CD14-positive monocyte (primary cell): ENCODE results near the gene ETV2. TPM values are rescaled to one million over a fixed set of nuclear protein-coding genes. Genes with fewer than 3 reads are reported as not detected.

Experiments used
- DNase-seq, 3 donors: peaks; one replicate each; pipeline ENCODE4 v3.0.0-alpha.2; 2011 to 2022
- H2AFZ ChIP-seq: 2 replicates; pipeline ENCODE4 v1.6.0; 2012; ENCODE audit warnings: mild to moderate bottlenecking, low read depth, low read length, inconsistent platforms; ENCODE audit not compliant: insufficient read depth, poor library complexity, severe bottlenecking
- H3K27ac ChIP-seq, 2 donors: 1 replicate in 1 of 2; 2 replicates in 1 of 2; pipeline ENCODE4 v1.5.1; 2012 to 2013; ENCODE audit warnings: low read length in 2 of 2, control low read depth in 1 of 2, inconsistent platforms in 1 of 2, low read depth in 1 of 2, mild to moderate bottlenecking in 1 of 2
- H3K27me3 ChIP-seq, 2 donors: one replicate each; pipeline versions ENCODE4 v1.6.0 to v1.6.1; 2011 to 2013; ENCODE audit warnings: low read length in 2 of 2; ENCODE audit not compliant: control insufficient read depth in 2 of 2, insufficient read depth in 2 of 2
- H3K36me3 ChIP-seq, 2 donors: replicated peaks in 1 of 2; 1 replicate in 1 of 2; 2 replicates in 1 of 2; pipeline versions ENCODE4 v1.5.1 to v1.6.1; 2012 to 2013; ENCODE audit warnings: low read length in 2 of 2, control low read depth in 1 of 2, inconsistent platforms in 1 of 2, mild to moderate bottlenecking in 1 of 2; ENCODE audit not compliant: insufficient read depth in 2 of 2, control insufficient read depth in 1 of 2
- H3K4me1 ChIP-seq, 2 donors: 1 replicate in 1 of 2; 2 replicates in 1 of 2; pipeline versions ENCODE4 v1.5.1 to v1.6.1; 2012 to 2013; ENCODE audit warnings: low read length in 2 of 2, control low read depth in 1 of 2, inconsistent platforms in 1 of 2, mild to moderate bottlenecking in 1 of 2, moderate library complexity in 1 of 2; ENCODE audit not compliant: insufficient read depth in 2 of 2, control insufficient read depth in 1 of 2
- H3K4me2 ChIP-seq: replicated peaks from 2 replicates; pipeline ENCODE3; 2012; ENCODE audit warnings: low read length, moderate library complexity, mild to moderate bottlenecking; ENCODE audit not compliant: poor library complexity, severe bottlenecking; ENCODE audit errors: extremely low read depth
- H3K4me3 ChIP-seq, 3 experiments: fragments of 200-600 bp in 1 of 3; sonication (generic) in 1 of 3; replicated peaks in 1 of 3; 1 replicate in 2 of 3; 2 replicates in 1 of 3; pipeline ENCODE4 v1.5.1; 2011 to 2013; ENCODE audit warnings: low read length in 3 of 3, mild to moderate bottlenecking in 3 of 3, control low read depth in 2 of 3, low read depth in 2 of 3, inconsistent platforms in 1 of 3, moderate library complexity in 1 of 3
- H3K79me2 ChIP-seq: 2 replicates; pipeline ENCODE4 v1.6.0; 2012; ENCODE audit warnings: mild to moderate bottlenecking, control low read depth, inconsistent platforms, low read length, moderate library complexity; ENCODE audit not compliant: insufficient read depth
- H3K9ac ChIP-seq: 2 replicates; pipeline ENCODE4 v1.6.0; 2017; ENCODE audit warnings: low read length, mild to moderate bottlenecking; ENCODE audit not compliant: insufficient read depth, poor library complexity, severe bottlenecking
- H3K9me3 ChIP-seq, 2 donors: replicated peaks in 1 of 2; 1 replicate in 1 of 2; 2 replicates in 1 of 2; pipeline versions ENCODE4 v1.5.1 to v1.6.1; 2012 to 2013; ENCODE audit warnings: low read length in 2 of 2, control low read depth in 1 of 2; ENCODE audit not compliant: control insufficient read depth in 1 of 2, insufficient read depth in 1 of 2
- H4K20me1 ChIP-seq: 2 replicates; pipeline ENCODE4 v1.6.0; 2012; ENCODE audit warnings: mild to moderate bottlenecking, low read length, control low read depth, moderate library complexity; ENCODE audit not compliant: insufficient read depth
- H3K27ac Mint-ChIP-seq, 7 donors: one replicate each; pipeline ENCODE4 v1.8.0; 2020; ENCODE audit warnings: mild to moderate bottlenecking in 7 of 7, mixed read lengths in 7 of 7, moderate library complexity in 6 of 7, inconsistent platforms in 2 of 7
- H3K27me3 Mint-ChIP-seq, 3 donors: one replicate each; pipeline ENCODE4 v1.8.0; 2021 to 2022; ENCODE audit warnings: low read depth in 3 of 3, mild to moderate bottlenecking in 3 of 3, mixed read lengths in 3 of 3, moderate library complexity in 3 of 3, inconsistent platforms in 1 of 3
- H3K36me3 Mint-ChIP-seq, 2 donors: one replicate each; pipeline ENCODE4 v1.8.0; 2020; ENCODE audit warnings: mixed read lengths in 2 of 2, inconsistent platforms in 1 of 2, mild to moderate bottlenecking in 1 of 2
- H3K4me1 Mint-ChIP-seq: one replicate; pipeline ENCODE4 v1.8.0; 2020; ENCODE audit warnings: mild to moderate bottlenecking, mixed read lengths
- H3K4me3 Mint-ChIP-seq, 2 donors: one replicate each; pipeline ENCODE4 v1.8.0; 2020; ENCODE audit warnings: mild to moderate bottlenecking in 2 of 2, mixed read lengths in 2 of 2, moderate library complexity in 1 of 2
- H3K9me3 Mint-ChIP-seq, 7 donors: one replicate each; pipeline ENCODE4 v1.8.0; 2020 to 2022; ENCODE audit warnings: mixed read lengths in 7 of 7, mild to moderate bottlenecking in 6 of 7, moderate library complexity in 6 of 7, inconsistent platforms in 2 of 7
- CTCF ChIP-seq: fragments of 200-600 bp; IDR thresholded peaks from one replicate; pipeline ENCODE4 v1.8.0; 2022; ENCODE audit warnings: antibody characterized with exemption, mild to moderate bottlenecking
- WGBS: methylation state at CpG from one replicate; pipeline ENCODE4 v1.1.5; 2013; ENCODE audit warnings: missing lambda C conversion rate; ENCODE audit not compliant: insufficient coverage; 5-methylcytosine and 5-hydroxymethylcytosine counted together
- intact Hi-C, 2 donors: fragments of 100-400 bp; cut with micrococcal nuclease; formaldehyde crosslinking; loops; one replicate each; pipeline versions ENCODE4 v1.15.0 to v1.15.1; 2023
- polyA plus RNA-seq, 3 donors: library from polyadenylated mRNA; depleted of rRNA in 1 of 3; unstranded in 2 of 3; stranded (reverse) in 1 of 3; fragments of 300-500 nt in 2 of 3; fragments of >200 nt in 1 of 3; fragmentation: Illumina TruSeq in 2 of 3; gene quantifications; 1 replicate in 2 of 3; 2 replicates in 1 of 3; pipeline ENCODE4 v1.2.3, GENCODE V29; 2012 to 2021

Gene ETV2
- polyA plus RNA-seq, 3 donors: 0.17 to 0.93 (median 0.82) TPM

DNA sequence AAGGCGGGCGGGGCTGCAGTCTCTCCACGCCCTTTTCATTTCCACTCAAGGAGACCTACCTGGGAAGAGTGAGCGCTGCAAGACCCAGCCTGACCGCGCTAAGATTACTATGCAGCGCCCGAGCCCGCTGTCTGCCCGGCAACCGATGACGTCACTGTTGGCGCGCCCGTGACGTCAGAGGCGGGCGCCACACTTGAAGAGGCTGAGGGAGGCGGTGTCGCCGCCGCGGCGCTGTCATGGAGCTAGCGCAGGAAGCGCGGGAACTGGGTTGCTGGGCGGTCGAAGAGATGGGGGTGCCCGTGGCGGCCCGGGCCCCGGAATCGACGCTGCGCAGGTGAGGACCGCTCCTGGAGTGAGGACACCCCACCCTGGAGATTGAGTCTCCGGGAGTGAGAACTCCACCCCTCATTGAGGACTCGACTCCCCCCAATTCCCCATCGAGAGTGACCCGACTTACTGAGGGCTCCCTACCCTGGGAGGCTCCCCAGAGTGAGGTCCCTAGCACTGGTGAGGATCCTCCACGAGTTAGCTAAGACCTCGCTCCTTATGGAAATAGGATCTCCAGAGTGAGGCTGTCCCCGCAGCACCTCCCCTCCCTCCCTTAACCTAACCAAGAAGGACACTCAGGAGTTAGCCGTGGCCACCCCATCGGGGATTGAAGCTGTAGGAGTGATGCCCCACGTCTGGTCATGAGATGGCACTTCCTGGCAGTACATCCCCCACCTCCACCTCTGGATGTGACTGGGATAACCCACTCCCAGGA, 28.8 kb upstream of the ETV2 start, which contains the start of gene HAUS5:
Gene HAUS5 (plus strand): TSS at position 177 of the 763 bp plus-strand sequence. CDS start 60 bp downstream, at position 237.
- H3K79me2 ChIP-seq: peaks cover 9% of the 10 kb centered on the region
- H3K9me3 ChIP-seq: peaks cover 11% of the 10 kb centered on the region in 2 donors
- H3K27ac Mint-ChIP-seq: peak within 1 kb of the TSS; percentile 41 to 87 (median 75)
- peak; percentile 87 to 94 (median 93) for DNase-seq
- peaks cover 0 to 6% (median 2%) of the 10 kb centered on the region in 3 donors for H3K27me3 Mint-ChIP-seq
- intact Hi-C loops: loop anchor here in 1 of 2 donors (2.0 to 5.0 kb wide), 2 partner anchors 16 to 35 kb away; partner anchors contain the start of genes COX6B1 and RBM42
- peaks cover 12 to 13% of the 10 kb centered on the region in 2 donors for H3K36me3 Mint-ChIP-seq
- H2AFZ ChIP-seq: peak within 1 kb of the TSS; percentile 100
- peak within 1 kb of the TSS; percentile 72 to 96 (median 83) for H3K4me3 ChIP-seq
- peaks cover 9 to 18% (median 16%) of the 10 kb centered on the region in 7 donors for H3K9me3 Mint-ChIP-seq
- H4K20me1 ChIP-seq: no peaks in the 10 kb centered on the region
- H3K4me1 ChIP-seq: peaks cover 30 to 35% of the 10 kb centered on the region in 2 donors
- peaks cover 30% of the 10 kb centered on the region for H3K4me1 Mint-ChIP-seq
- peak within 1 kb of the TSS; percentile 7 to 73 for H3K27ac ChIP-seq
- peak within 1 kb of the TSS; percentile 76 for H3K4me3 Mint-ChIP-seq
- 0% methylated on average over 39 of the region's 47 CpGs for WGBS
- no peak for TF ChIP-seq CTCF
- H3K4me2 ChIP-seq: peak within 1 kb of the TSS; percentile 100
- peaks cover 3 to 10% of the 10 kb centered on the region in 2 donors for H3K36me3 ChIP-seq
- no peaks in the 10 kb centered on the region for H3K27me3 ChIP-seq
- peak within 1 kb of the TSS; percentile 47 for H3K9ac ChIP-seq

- intact Hi-C loops: loop anchor here in 1 of 2 donors (2.0 to 5.0 kb wide), 2 partner anchors 15 to 34 kb away; partner anchors contain the start of genes COX6B1 and RBM42
- no peak overlapping the region for H3K4me2 ChIP-seq
- WGBS: 86% methylated on average over 1 of the region's 1 CpG
These were observed 28.0 kb upstream of the ETV2 start for GRCh38 chr19:35613574-35613973.

More at GRCh38 chr19:35613574-35613973, 28.0 kb upstream of the ETV2 start:
- H3K9me3 ChIP-seq: peaks cover 3 to 6% of the 10 kb centered on the region in 2 donors
- H3K4me3 Mint-ChIP-seq: peak overlapping the region in 1 of 2 donors; percentile 76
- H2AFZ ChIP-seq: no peak overlapping the region
- DNase-seq: no peak
- peaks cover 0 to 6% (median 2%) of the 10 kb centered on the region in 3 donors for H3K27me3 Mint-ChIP-seq
- TF ChIP-seq CTCF: no peak
- H3K4me3 ChIP-seq: peak overlapping the region in 1 of 3 experiments; percentile 96
- peaks cover 29% of the 10 kb centered on the region for H3K4me1 Mint-ChIP-seq
- H4K20me1 ChIP-seq: no peaks in the 10 kb centered on the region
- H3K4me1 ChIP-seq: peaks cover 30 to 35% of the 10 kb centered on the region in 2 donors
- peaks cover 3 to 9% (median 8%) of the 10 kb centered on the region in 7 donors for H3K9me3 Mint-ChIP-seq
- peaks cover 12% of the 10 kb centered on the region in 2 donors for H3K36me3 Mint-ChIP-seq
- no peak overlapping the region for H3K27ac Mint-ChIP-seq
- no peak overlapping the region for H3K9ac ChIP-seq
- peaks cover 9% of the 10 kb centered on the region for H3K79me2 ChIP-seq
- no peak overlapping the region for H3K27ac ChIP-seq
- no peaks in the 10 kb centered on the region for H3K27me3 ChIP-seq
- peaks cover 3 to 13% of the 10 kb centered on the region in 2 donors for H3K36me3 ChIP-seq
